HG02571 (cell line): ENCODE results near the gene C11orf86.

Experiments
- ATAC-seq: cut with Tn5 transposase; IDR thresholded peaks from one replicate; pipeline ENCODE4 v1.9.1; 2021; ENCODE audit warnings: mild to moderate bottlenecking, moderate library complexity; ENCODE audit not compliant: unreplicated experiment

Gene C11orf86

GRCh38 chr11:66966351-66966750 is 8.8 kb upstream of the C11orf86 start:
- ATAC-seq, result no peak

GRCh38 chr11:66967670-66968425 is 7.3 kb upstream of the C11orf86 start:
- no peak for ATAC-seq

- ATAC-seq, result no peak
Measured at GRCh38 chr11:66969584-66970225, 5.4 kb upstream of the C11orf86 start.

GRCh38 chr11:66970371-66970806 is 4.7 kb upstream of the C11orf86 start:
- no peak for ATAC-seq

GRCh38 chr11:66970807-66971442 is 4.2 kb upstream of the C11orf86 start:
- no peak for ATAC-seq

GRCh38 chr11:66971488-66971887 is 3.6 kb upstream of the C11orf86 start:
- no peak for ATAC-seq

DNA sequence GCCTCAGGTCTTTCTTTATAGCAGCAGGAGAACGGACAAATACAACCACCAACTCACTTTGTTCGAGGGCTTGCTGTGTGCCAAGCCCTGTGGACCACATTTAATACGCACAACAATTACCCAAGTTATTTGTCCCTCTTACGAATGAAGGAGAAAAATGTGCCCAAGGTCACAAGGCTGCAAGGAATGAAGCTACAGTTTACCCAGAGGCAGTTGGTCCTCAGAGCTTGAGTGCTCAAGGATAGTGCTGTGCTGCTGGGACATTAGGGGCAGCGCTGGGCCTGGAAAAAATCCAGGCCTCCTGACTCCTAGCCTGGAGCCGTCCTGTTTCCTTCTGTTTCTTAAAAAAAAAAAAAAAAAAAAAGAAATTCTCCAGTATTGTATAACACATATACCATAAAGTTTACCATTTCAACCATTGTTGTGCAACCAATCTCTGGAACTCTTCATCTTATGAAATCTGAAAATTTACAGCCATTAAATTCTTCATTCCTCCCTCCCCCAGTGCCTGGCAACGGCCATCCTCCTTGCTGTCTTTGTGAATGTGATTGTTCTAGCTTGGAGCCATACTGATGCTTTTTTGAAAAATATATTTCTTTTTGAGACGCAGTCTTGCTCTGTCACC is 1.0 kb upstream of the C11orf86 start:
- ATAC-seq, result no peak

GRCh38 chr11:66975405-66976027 is 412 bp downstream of the C11orf86 start:
- no peak for ATAC-seq

DNA sequence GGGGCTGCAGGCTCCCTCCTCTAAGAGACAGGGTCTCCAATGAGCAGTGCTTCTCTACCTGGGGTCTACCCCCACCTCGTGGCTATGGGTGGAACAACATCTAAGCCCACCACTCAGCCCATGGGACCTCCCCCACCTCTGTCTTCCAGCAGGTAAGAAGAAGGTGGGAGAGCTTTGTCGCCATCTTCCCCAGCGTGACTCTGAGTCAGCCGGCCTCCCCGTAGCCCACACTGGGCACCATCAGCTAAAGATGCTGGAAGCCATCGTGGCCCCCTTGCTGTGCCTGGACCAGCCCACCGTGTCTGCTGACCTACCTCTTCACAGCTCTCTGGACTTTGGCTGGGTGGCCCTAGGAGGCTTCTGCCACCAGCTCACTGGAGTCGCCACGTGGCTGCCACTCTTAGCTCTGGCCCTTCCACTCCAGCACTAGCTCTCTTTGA is 944 bp downstream of the C11orf86 start:
- ATAC-seq, result no peak

- ATAC-seq, result no peak
Measured at GRCh38 chr11:66976925-66977324, 1.8 kb downstream of the C11orf86 start.

DNA sequence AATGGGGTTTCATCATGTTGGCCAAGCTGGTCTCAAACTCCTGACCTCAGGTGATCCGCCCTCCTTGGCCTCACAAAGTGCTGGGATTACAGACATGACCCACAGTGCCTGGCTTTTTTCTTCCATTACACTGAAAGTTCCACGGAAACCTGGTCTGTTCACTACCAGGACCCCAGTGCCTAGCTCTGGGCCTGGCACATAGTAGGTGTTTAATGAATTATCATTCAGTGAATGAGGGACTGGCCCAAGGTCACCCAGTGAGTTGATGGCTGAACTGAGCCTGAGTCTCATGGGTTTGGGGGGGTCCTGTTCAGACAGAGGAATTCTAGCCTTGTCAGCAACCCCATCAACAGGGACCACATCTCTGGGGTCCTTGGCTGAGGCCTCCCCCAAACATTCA is 3.1 kb downstream of the C11orf86 start:
- ATAC-seq, result no peak

DNA sequence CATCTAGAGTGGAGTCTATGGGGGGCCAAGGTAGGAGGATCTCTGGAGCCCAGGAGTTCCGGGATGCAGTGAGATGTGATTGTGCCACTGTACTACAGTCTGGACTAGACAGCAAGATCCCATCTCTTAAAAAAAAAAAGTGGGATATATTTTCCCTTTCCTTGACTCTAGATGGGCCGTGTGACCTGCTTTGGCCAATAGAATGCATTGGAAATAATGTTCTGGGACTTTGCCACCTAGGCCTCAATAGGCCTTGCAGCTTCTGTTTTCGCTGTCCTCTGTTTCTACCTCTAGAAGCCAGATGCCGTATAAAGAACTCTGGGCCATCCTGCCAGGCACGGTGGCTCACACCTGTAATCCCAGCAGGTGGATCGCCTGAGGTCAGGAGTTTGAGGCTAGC is 3.6 kb downstream of the C11orf86 start:
- no peak for ATAC-seq

DNA sequence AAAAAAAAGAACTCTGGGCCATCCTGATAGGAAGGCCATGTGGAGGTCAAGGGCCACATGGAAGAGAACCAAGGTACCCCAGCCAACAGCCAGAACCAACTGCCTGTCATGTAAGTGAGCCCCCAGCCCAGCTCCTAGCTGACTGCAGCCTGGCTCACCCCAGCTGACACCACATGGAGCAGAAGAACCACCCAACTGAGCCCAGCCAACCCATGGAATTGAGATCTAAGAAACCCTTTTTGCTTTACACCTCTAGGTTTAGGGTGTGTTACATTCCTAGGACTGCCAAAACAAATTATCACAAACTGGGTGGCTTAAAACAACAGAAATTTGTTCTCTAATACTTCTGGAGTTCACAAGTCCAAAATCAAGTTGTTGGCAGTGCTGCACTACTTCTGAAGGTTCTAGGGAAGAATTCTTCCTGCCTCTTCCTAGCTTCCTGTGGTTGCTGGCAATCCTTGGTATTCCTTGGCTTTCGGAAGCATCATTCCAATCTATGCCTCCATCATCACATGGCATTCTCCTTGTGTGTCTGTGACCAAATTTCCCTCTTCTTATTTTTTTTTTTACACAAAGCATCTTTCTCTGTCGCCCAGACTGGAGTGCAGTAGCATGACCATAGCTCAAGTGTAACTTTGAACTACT is 4.4 kb downstream of the C11orf86 start:
- no peak for ATAC-seq

GRCh38 chr11:66981976-66982578 is 7.0 kb downstream of the C11orf86 start:
- no peak for ATAC-seq

GRCh38 chr11:66983275-66983924 is 8.3 kb downstream of the C11orf86 start:
- ATAC-seq, result no peak

DNA sequence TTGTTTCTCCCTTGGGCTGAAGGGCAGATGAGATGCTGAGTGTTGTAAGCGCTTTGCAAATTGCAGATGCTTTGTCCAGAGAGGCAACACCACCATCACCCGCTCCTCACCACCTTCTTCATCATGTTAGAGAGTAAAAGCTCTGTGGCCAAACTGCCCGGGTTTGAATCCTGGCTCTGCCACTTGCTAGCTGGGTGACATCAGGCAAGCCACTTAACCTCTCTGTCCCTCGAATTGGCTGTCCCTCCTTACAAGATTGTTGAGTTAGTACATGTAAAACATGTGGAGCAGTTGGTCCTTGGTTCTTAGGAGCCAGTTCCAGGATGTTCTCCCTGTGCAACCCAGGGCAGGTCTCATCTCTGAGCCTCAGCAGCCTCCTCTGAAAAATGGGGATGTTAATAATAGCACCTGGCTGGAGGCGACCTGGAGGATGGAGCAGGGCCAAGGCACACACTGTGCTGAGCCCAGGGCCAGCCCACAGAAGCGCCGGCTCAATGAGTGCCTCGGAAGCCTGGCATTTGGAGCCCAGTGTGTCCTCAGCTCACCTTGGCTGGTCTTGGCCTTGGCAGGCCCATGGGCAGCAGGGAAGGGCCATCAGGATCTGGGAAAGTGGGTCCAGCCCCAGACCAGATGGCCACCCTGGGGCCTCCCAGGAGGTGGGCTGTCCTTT is 10.5 kb downstream of the C11orf86 start:
- no peak for ATAC-seq

- no peak for ATAC-seq
Measured at GRCh38 chr11:66986178-66986545, 11.1 kb downstream of the C11orf86 start.

DNA sequence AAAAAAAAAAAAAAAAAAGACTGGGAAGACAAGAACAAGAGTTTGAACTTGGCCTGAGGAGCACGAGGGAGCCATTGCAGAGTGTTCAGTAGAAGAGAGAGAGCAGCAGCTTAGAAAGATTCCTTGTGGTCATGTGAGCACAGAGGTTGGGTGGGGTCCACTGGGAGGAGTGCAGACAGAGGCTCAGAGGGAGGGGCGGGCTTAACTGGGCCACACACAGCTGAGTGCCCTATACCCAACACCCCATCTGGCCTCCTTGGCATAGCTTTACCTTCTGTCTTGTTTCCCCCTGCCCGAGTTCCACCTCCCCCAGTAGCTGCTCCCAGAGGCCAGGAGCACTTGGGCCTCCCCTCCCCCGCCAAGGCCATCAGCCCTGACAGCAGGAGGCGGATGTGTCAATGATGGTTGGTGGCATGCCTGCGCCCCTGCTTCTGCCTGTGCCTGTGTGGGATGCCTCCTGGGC is 12.1 kb downstream of the C11orf86 start:
- ATAC-seq, result no peak
